WERI-Rb-1 (cell line): ENCODE data around the gene BRMS1.
A peak's percentile ranks its signal among the peaks of the same experiment; 100 is the strongest.

Experiments
- DNase-seq: peaks from one replicate; pipeline ENCODE4 v3.0.0-alpha.2; 2020
- H3K27ac ChIP-seq: fragments of 250-450 bp; sonication (Bioruptor Pico); 2 replicates; pipeline ENCODE4 v1.5.1; 2020; ENCODE audit warnings: mild to moderate bottlenecking, moderate library complexity
- H3K27me3 ChIP-seq: fragments of 250-450 bp; sonication (Bioruptor Pico); 2 replicates; pipeline ENCODE4 v1.5.1; 2021; ENCODE audit warnings: mild to moderate bottlenecking, low read depth, moderate library complexity; ENCODE audit not compliant: insufficient read depth, severe bottlenecking
- H3K36me3 ChIP-seq: fragments of 250-450 bp; sonication (Bioruptor Pico); 2 replicates; pipeline ENCODE4 v1.5.1; 2020; ENCODE audit warnings: mild to moderate bottlenecking, moderate library complexity
- H3K4me3 ChIP-seq: 2 replicates; pipeline ENCODE4 v1.5.1; 2011; ENCODE audit warnings: low read depth, mild to moderate bottlenecking, control low read depth, low read length
- H3K9me3 ChIP-seq: fragments of 250-450 bp; sonication (Bioruptor Pico); 2 replicates; pipeline ENCODE4 v1.5.1; 2021; ENCODE audit warnings: mild to moderate bottlenecking, moderate library complexity; ENCODE audit not compliant: severe bottlenecking
- CTCF ChIP-seq: IDR thresholded peaks from 2 replicates; pipeline ENCODE4 v1.5.1; 2011; ENCODE audit warnings: low read depth, mild to moderate bottlenecking, control low read depth, inconsistent platforms, low read length

The BRMS1 gene

GRCh38 chr11:66318600-66318970, 26.3 kb downstream of the BRMS1 start:
- no peak for DNase-seq
- H3K27me3 ChIP-seq, result no peaks in the 10 kb centered on the region
- H3K36me3 ChIP-seq, result no peaks in the 10 kb centered on the region
- H3K4me3 ChIP-seq, result no peak overlapping the region
- peaks cover 3% of the 10 kb centered on the region for H3K9me3 ChIP-seq
- no peak for TF ChIP-seq CTCF
- peak overlapping the region; percentile 49 for H3K27ac ChIP-seq

- peak; percentile 57 for DNase-seq
- Histone ChIP-seq H3K9me3 (peaks cover 3% of the 10 kb centered on the region), H3K27me3 (no peaks in the 10 kb centered on the region), H3K4me3 (no peak overlapping the region), H3K36me3 (no peaks in the 10 kb centered on the region), H3K27ac (peak overlapping the region; percentile 49)
- TF ChIP-seq CTCF, result no peak
Observed at GRCh38 chr11:66317723-66318599, 26.9 kb downstream of the BRMS1 start.

- H3K27me3 ChIP-seq, result no peaks in the 10 kb centered on the region
- H3K4me3 ChIP-seq, result no peak overlapping the region
- no peaks in the 10 kb centered on the region for H3K36me3 ChIP-seq
- no peak for DNase-seq
- TF ChIP-seq CTCF, result no peak
- peaks cover 3% of the 10 kb centered on the region for H3K9me3 ChIP-seq
- H3K27ac ChIP-seq, result peak overlapping the region; percentile 49
Observed at GRCh38 chr11:66317322-66317722, 27.6 kb downstream of the BRMS1 start.

- DNase-seq, result no peak
Observed at GRCh38 chr11:66316849-66317251, 28.1 kb downstream of the BRMS1 start, which contains the start of gene CD248. Gene CD248 (minus strand): TSS chr11:66317044. CDS start chr11:66317027, 17 bp downstream.

DNA sequence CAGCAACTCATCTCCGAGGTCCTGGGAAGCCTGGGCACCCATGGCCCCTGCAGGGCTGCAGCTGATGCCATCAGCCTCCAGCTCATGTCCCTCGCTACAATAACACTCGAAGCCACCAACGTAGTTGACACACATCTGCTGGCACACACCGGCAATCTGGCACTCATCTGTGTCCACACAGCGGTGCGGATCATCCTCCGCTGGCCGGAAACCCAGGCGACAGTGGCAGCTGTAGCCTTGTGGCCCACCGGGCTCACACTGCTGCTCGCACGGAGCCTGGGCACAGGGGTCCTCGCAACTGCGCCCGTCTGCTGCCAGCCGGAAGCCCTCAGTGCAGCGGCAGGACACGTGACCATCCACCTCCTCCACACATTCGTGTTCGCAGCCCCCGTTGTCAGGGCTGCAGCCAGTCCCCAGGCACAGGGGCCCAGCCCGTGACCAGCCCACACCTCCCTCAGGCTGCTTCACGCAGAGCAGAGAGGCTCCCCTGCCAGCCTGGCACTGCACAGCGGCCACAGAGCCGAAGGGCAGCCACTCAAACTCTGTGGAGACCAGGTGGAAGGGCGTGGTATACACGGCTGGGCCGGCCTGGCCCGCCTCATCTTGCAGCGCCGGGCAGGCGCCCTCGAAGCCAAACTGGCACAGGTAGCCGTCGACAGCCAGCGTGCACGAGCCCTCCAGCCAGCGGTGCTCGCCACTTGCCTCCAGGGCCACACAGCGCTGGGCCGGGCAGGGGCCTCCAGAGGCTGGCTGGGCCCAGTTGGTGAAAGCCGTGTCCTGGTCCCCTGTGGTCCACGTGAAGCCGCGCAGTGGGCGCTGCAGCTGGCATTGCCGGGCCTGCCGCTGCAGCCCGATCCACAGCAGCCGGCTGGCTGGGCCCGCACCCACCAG, 28.7 kb downstream of the BRMS1 start:
- Histone ChIP-seq H3K36me3 (no peaks in the 10 kb centered on the region), H3K27ac (no peak overlapping the region), H3K4me3 (no peak overlapping the region), H3K27me3 (no peaks in the 10 kb centered on the region), H3K9me3 (peaks cover 3% of the 10 kb centered on the region)
- DNase-seq, result no peak
- no peak for TF ChIP-seq CTCF

More at GRCh38 chr11:66316849-66317251, 28.1 kb downstream of the BRMS1 start, which contains the start of gene CD248:
- Histone ChIP-seq H3K9me3 (peaks cover 3% of the 10 kb centered on the region), H3K27ac (peak within 1 kb of the TSS; percentile 49), H3K4me3 (no peak within 1 kb of the TSS), H3K36me3 (no peaks in the 10 kb centered on the region), H3K27me3 (no peaks in the 10 kb centered on the region)
- no peak for TF ChIP-seq CTCF
